Stimulated activated naive CD8-positive, alpha-beta T cell treated with anti-CD3 and anti-CD28 coated beads, Interleukin-15, amount 100 ng/mL, for 72 hours (primary cell): ENCODE data around the gene LCMT2.

ENCODE experiments used
- ATAC-seq: fragments of 150-1000 bp; cut with Tn5 transposase; 2 replicates; pipeline ENCODE4 v1.10.0; 2021; ENCODE audit warnings: mild to moderate bottlenecking, moderate library complexity
- DNase-seq, 2 donors: peaks; one replicate each; pipeline ENCODE4 v3.0.0; 2021 to 2022
- H3K27ac Mint-ChIP-seq, 2 donors: one replicate each; pipeline ENCODE4 v1.8.0; 2022; ENCODE audit warnings: mild to moderate bottlenecking in 2 of 2, mixed read lengths in 2 of 2, moderate library complexity in 2 of 2
- H3K27me3 Mint-ChIP-seq: one replicate; pipeline ENCODE4 v1.8.0; 2022; ENCODE audit warnings: mixed read lengths
- H3K4me1 Mint-ChIP-seq: one replicate; pipeline ENCODE4 v1.8.0; 2022; ENCODE audit warnings: mild to moderate bottlenecking, mixed read lengths
- H3K4me3 Mint-ChIP-seq, 2 donors: one replicate each; pipeline ENCODE4 v1.8.0; 2022; ENCODE audit warnings: mild to moderate bottlenecking in 2 of 2, mixed read lengths in 2 of 2, moderate library complexity in 1 of 2
- H3K9me3 Mint-ChIP-seq, 2 donors: one replicate each; pipeline ENCODE4 v1.8.0; 2022; ENCODE audit warnings: mixed read lengths in 2 of 2

The LCMT2 gene

DNA sequence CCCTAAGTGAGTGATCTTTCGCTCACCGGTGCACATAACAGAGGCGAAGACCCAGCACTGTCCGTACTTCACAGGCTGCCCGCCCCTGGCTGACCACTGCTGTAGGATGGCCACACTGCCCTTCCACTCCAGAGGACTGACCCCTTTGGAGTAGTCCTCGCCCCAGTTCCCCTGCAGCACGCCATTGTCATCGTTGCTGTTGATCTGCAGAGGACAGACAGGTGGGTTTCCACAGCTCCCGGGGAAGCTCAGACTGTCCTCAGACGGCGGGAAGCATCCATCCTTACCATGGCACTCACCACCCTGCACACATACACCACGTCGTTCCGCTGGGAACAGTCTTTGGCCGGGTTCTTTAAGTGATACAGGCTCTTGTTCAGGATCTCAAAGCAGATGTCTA is 43.1 kb downstream of the LCMT2 start:
- no peaks in the 10 kb centered on the region for H3K9me3 Mint-ChIP-seq
- ATAC-seq = no peak
- peaks cover 42% of the 10 kb centered on the region for H3K27me3 Mint-ChIP-seq
- no peak overlapping the region for H3K4me3 Mint-ChIP-seq
- peak overlapping the region in 1 of 2 donors; percentile 8 for H3K27ac Mint-ChIP-seq
- H3K4me1 Mint-ChIP-seq = peaks cover 10% of the 10 kb centered on the region
- no peak for DNase-seq

DNA sequence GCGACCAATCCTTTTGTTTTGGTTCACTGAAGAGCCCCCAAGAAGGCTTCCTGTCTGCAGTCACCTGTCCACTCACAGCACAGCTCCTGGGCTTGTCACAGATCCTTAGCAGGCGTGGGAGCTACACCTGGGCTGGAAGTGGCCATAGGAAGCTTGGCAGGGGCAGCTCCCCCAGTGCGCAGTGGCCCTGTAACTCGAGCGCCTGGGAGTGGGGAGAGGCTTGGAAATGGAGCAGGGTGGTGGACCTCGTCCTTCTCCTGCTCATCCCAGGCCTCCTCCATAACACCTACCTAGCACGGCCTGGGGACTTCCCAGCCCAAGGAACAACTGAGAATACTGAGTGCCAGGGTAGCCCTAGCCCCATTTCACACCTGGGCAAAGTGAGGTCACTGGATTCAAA is 44.3 kb downstream of the LCMT2 start:
- peaks cover 33% of the 10 kb centered on the region for H3K27me3 Mint-ChIP-seq
- ATAC-seq = no peak

DNA sequence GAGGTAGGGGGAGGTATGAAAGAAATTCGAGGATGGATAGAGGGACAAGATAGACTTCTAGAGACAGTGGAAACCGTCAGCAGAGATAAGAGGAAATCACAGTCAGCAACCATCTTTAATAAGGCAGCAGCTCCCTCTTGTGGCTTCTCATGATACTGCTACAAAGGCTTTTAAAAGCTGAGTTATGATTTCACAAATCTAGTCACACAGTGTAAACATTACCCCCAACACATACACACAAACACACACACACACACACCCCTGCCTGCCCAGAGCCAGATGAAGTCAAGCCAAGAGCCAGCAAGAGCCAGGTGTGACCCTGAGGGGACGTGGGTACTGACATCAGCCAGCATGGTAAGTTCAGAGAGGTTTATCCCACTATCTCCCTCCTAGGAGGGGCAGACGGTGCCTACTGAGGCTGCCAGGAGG is 44.8 kb downstream of the LCMT2 start:
- ATAC-seq (peak; percentile 83), DNase-seq (peak; percentile 52)
- Mint-ChIP-seq H3K4me1 (peaks cover 10% of the 10 kb centered on the region), H3K27ac (peak overlapping the region in 1 of 2 donors; percentile 75), H3K9me3 (no peaks in the 10 kb centered on the region), H3K4me3 (no peak overlapping the region), H3K27me3 (peaks cover 28% of the 10 kb centered on the region)

More for the DNA sequence above, 44.3 kb downstream of the LCMT2 start:
- no peak for DNase-seq
- Mint-ChIP-seq H3K4me1 (peaks cover 10% of the 10 kb centered on the region), H3K27ac (no peak overlapping the region), H3K9me3 (no peaks in the 10 kb centered on the region), H3K4me3 (no peak overlapping the region)

DNA sequence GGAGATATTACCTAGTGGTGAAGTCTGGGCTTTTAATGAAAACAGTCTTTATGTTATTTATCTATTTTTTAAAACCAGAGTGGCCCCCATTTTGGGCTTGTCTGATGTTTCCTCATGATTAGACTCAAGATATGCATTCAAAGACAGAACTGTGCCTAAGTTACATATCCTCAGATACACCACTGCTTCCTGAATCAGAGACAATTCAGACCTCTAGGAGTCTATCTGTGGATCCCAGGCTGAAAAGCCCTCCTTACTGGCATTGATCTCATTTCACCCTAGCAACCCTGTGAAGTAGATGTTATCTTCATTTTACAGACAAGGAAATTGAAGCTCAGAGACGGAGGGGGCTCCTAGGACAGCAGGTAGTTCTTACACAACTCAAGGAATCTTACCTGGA is 46.8 kb downstream of the LCMT2 start:
- peaks cover 26% of the 10 kb centered on the region for H3K27me3 Mint-ChIP-seq
- no peak overlapping the region for H3K27ac Mint-ChIP-seq
- H3K9me3 Mint-ChIP-seq = no peaks in the 10 kb centered on the region

DNA sequence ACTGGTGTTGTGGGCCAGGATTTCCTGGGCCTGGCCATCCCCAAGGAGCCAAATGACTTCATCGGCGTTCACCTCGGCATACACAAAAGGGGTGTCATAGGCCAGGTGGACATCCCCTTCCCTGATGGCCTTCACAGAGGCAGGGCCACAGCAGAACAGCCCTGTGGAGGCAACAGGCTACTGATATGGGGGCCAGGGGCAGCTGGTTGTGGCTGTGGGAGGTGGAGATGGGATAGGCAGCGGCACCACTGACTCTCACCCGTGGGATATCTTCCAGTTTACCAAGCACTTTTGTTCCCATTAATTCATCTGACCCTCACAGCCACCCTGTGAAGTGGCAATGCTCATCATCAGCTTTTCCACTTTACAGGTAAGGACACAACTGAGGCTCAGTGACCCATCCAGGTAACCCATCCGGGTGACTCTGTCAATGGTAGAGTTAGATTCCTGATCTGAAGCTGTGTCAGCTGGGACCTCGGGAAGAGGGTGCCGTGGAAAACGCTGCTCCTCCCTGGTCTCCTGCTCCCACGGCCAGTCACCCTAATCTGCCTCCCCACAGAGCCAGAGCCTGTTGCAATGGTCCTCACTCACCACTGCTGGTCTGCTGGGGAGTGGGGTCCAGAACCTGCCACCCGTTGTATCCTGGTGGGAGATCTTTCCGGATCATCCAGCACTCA is 48.3 kb downstream of the LCMT2 start:
- peaks cover 12% of the 10 kb centered on the region for H3K27me3 Mint-ChIP-seq
- peaks cover 10% of the 10 kb centered on the region for H3K4me1 Mint-ChIP-seq

More for the DNA sequence above, 46.8 kb downstream of the LCMT2 start:
- H3K4me1 Mint-ChIP-seq = peaks cover 10% of the 10 kb centered on the region
- ATAC-seq = no peak
- H3K4me3 Mint-ChIP-seq = no peak overlapping the region
- DNase-seq = no peak

DNA sequence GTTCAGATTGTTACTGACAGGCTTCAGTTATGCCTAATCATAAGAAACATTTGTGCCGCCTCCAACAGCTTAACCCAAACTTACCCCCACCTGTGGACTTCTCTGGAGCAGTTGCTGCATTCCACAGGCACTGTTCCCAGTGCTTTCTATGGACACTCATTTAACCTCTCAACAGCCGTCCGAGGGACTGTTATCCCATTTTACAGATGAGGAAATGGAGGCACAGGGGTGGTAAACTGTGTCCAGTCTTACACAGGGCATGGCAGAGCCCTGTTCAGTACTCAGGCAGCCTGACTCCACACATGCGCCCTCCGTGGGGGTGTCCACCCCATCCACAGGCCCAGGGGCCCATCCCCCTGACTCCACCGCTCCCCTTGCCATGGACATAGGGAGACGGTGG is 49.4 kb downstream of the LCMT2 start:
- DNase-seq (no peak), ATAC-seq (no peak)
- H3K27me3 Mint-ChIP-seq = peaks cover 12% of the 10 kb centered on the region
- H3K9me3 Mint-ChIP-seq = no peaks in the 10 kb centered on the region
- H3K4me3 Mint-ChIP-seq = no peak overlapping the region
- peaks cover 10% of the 10 kb centered on the region for H3K4me1 Mint-ChIP-seq
- H3K27ac Mint-ChIP-seq = no peak overlapping the region

More for the DNA sequence above, 48.3 kb downstream of the LCMT2 start:
- Mint-ChIP-seq H3K9me3 (no peaks in the 10 kb centered on the region), H3K4me3 (no peak overlapping the region), H3K27ac (peak overlapping the region in 1 of 2 donors; percentile 44)
- no peak for ATAC-seq
- no peak for DNase-seq

DNA sequence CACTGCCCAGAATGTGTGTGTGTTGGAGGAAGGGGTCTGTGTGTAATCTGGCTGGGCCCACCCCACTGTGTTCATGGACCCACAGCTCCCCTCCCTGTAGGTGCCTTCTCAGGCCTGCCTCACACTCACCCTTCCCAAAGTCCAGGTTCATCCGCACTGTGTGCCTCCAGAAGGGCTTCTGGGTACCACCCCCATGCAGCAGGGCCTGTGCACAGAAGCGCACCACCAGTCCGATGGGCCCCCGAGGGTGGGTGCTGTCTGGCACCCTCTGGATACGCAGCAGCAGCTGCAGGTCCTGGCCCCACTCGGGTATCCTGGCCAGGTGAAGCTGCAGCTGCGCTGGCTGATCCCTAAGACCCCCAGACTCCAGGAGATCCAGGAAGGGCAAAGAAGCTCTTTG is 50.9 kb downstream of the LCMT2 start:
- no peak for DNase-seq
- Mint-ChIP-seq H3K9me3 (no peaks in the 10 kb centered on the region), H3K27ac (no peak overlapping the region), H3K4me1 (no peaks in the 10 kb centered on the region), H3K4me3 (no peak overlapping the region), H3K27me3 (peaks cover under 1% of the 10 kb centered on the region)
- ATAC-seq = no peak

DNA sequence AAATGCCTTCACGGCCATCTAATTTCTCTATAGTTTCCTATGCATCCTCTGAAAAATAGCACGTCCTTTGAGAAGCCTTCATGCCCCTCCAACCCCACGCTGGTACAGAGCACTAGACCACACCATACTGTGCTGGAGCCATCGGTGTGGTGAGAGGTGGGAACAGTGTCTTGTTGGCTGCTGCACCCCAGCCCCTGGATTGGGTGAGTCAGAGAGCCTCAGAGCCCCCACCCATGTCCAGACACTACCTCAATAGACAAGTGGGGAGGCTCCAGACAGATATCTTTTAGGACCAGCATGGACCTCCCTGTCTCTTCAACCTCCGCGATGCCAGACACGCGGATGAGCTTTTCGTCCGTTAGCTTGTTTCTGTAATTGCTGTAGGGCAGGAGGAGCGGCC is 51.5 kb downstream of the LCMT2 start:
- ATAC-seq (no peak), DNase-seq (no peak)
- Mint-ChIP-seq H3K9me3 (no peaks in the 10 kb centered on the region), H3K27me3 (peaks cover 6% of the 10 kb centered on the region), H3K27ac (no peak overlapping the region), H3K4me3 (no peak overlapping the region), H3K4me1 (no peaks in the 10 kb centered on the region)

DNA sequence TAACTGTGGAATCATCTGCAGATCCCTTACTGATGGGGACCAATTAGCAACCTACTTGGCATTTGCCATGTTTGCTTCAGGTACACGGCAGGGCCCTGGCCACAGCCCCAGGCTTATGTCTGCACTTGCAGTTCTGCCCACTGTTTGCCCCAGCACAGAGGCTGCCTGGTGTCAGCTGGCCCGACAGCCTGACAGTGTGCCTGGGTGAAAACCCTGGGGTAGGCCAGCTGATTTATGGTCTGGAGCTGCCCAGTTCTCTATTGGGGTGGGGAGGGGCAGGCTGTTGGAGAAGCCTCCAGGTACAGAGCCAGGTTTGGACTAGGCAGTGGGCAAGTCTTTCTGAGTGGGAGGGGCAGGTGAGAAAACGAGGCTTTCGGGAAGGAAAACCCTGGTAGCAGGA is 52.5 kb downstream of the LCMT2 start:
- no peak overlapping the region for H3K4me3 Mint-ChIP-seq
- H3K27ac Mint-ChIP-seq = no peak overlapping the region
- DNase-seq = no peak
- no peak for ATAC-seq
- peaks cover 6% of the 10 kb centered on the region for H3K27me3 Mint-ChIP-seq
- no peaks in the 10 kb centered on the region for H3K4me1 Mint-ChIP-seq
- H3K9me3 Mint-ChIP-seq = no peaks in the 10 kb centered on the region

DNA sequence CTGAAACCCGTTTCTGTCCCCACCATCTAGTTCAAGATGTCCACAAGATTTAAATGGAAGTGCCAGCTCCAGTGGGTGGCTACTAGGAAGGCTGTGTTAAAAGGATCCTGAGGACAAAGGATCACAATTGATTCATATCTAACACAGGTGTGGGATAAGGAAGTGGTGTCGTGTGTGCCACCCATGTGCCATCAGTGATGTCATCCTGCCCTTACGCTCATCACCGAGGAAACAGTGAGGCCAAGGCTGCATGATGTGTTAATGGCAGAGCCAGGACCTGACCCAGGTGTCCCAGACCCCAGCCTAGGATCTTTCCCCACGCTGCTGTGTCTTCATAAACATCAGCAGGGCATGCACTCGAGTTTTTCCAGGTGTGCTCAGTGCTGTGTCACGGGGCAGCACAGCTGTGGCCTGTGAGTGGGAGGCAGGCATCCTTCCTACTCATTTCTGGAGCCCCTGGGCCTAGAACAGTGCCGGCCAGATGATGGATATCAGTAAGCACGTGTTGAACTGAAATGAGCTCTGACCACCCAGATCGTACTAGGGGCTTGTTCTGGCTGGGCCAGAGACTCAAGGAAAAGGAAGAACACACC is 53.0 kb downstream of the LCMT2 start:
- ATAC-seq (no peak), DNase-seq (no peak)
- peaks cover 0 to under 1% of the 10 kb centered on the region in 2 donors for H3K9me3 Mint-ChIP-seq
- no peaks in the 10 kb centered on the region for H3K4me1 Mint-ChIP-seq
- peaks cover 6% of the 10 kb centered on the region for H3K27me3 Mint-ChIP-seq
- peak overlapping the region in 1 of 2 donors; percentile 24 for H3K27ac Mint-ChIP-seq
- no peak overlapping the region for H3K4me3 Mint-ChIP-seq

DNA sequence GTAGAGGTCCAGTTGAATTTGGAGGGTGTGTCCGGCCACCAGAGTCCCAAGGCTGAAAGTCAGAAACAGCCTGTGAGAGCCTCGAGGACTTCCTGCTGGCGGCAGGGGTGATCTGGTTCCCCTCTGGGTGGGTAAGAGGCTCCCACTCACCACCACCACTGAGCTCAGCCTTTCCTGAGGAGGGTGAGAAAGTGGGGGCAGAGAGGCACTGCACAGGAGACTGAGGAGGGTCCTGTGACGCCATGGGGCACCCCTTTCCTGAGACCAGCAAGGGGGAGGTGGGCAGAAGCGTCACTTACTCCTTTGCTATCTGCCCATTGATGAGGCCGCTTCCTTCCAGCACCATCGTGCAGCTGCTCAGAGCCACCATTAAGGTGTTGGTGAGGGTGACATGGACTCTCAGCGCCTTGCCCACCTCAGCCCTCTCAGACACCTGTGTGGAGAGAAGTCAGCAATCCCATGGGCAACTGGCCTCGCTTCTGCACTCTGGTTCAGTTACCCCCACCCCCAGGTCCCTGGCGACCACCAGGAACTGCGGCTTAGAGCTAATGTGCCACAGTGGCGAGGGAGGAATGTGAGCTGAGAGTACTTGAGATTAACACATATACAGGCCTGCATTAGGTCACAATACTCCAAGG is 53.7 kb downstream of the LCMT2 start:
- Mint-ChIP-seq H3K9me3 (peaks cover 0 to 5% of the 10 kb centered on the region in 2 donors), H3K4me1 (no peaks in the 10 kb centered on the region), H3K4me3 (no peak overlapping the region), H3K27ac (no peak overlapping the region), H3K27me3 (peaks cover 6% of the 10 kb centered on the region)
- no peak for DNase-seq
- ATAC-seq = no peak

DNA sequence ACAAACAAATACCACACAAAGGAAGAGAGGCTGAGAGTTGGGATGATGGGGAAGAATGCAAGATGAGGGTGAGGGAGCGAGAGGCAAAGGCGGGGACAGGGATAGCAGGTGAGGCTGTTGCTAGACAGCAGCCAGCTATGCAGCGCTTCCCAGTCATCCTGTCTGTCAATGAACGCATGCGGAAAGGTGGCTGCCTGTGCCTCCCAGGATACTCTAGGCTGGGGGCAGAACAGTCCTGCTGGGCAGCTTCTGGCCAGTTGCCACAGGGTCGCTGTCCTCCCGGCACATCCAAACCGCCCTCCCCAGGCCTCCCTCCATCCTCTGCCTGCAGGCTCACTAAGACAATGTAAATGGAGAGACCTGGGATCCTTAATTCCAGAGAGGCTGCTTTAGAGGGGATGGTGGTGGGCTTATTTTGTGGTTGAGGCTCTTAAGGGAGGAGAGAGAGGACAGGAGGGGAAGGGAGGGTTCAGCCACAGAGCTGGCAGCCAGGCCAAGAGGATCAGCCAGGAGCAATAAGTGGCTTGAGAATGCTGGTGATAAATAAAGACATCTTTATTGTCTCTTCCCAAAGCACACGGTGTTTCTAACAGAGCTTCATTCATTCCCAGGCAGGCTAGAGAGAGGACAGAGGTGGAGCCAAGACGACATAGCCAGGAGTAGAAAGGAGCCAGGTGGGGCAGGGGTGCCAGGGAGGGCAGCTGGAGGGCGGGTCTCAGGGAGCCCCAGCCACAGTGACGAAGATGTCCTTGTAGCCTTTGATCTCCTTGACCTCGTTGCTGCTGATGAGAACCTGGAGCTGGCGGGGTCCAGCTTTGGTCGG is 54.4 kb downstream of the LCMT2 start:
- DNase-seq = no peak
- no peak for ATAC-seq
- no peaks in the 10 kb centered on the region for H3K4me1 Mint-ChIP-seq
- H3K27me3 Mint-ChIP-seq = peaks cover 6% of the 10 kb centered on the region
- H3K27ac Mint-ChIP-seq = no peak overlapping the region
- H3K4me3 Mint-ChIP-seq = no peak overlapping the region
- peaks cover 0 to 5% of the 10 kb centered on the region in 2 donors for H3K9me3 Mint-ChIP-seq

DNA sequence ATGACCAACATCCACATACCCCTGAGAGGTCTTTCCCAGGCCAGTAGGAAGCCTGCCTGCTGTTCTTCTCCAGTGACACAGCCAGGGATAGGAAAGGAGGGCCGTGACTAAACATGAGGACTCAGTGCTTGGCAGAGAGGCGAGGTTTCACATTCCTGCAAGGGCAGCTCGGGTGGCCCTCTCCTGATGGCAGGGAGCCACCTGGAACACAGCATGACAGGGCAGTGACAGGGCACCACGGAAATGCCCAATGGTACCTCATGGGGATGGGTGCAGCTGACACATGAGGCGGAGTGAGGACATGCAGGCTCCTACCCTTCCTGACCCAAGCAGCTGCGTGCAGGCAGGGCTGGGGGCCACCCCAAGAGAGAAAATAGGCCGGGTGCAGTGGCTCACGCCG is 56.2 kb downstream of the LCMT2 start:
- H3K4me3 Mint-ChIP-seq = no peak overlapping the region
- no peaks in the 10 kb centered on the region for H3K4me1 Mint-ChIP-seq
- H3K9me3 Mint-ChIP-seq = peaks cover 0 to 5% of the 10 kb centered on the region in 2 donors
- H3K27me3 Mint-ChIP-seq = peaks cover 19% of the 10 kb centered on the region
- ATAC-seq (no peak), DNase-seq (no peak)
- peak overlapping the region in 1 of 2 donors; percentile 29 for H3K27ac Mint-ChIP-seq
